Liver (tissue), 3 donors: ENCODE data around the gene CFAP99.

Experiments used
- EGR1 ChIP-seq, 2 donors: IDR thresholded peaks; 2 replicates each; pipeline ENCODE4 v1.6.1; 2016 to 2018; ENCODE audit warnings: antibody characterized with exemption in 2 of 2, low read depth in 2 of 2
- TAF1 ChIP-seq: conservative IDR thresholded peaks from 2 replicates; pipeline ENCODE4 v1.6.1; 2016; ENCODE audit warnings: antibody characterized with exemption, mild to moderate bottlenecking
- TF ChIP-seq, protein P1 (sequence below): fragments of 150-350 bp; IDR thresholded peaks from 2 replicates; pipeline ENCODE4 v1.5.1; 2017; ENCODE audit warnings: improper control_type of control experiment, low read depth, low read length; ENCODE audit not compliant: missing input control
- donor health status: healthy.
- donor health status: healthy.

DNA sequence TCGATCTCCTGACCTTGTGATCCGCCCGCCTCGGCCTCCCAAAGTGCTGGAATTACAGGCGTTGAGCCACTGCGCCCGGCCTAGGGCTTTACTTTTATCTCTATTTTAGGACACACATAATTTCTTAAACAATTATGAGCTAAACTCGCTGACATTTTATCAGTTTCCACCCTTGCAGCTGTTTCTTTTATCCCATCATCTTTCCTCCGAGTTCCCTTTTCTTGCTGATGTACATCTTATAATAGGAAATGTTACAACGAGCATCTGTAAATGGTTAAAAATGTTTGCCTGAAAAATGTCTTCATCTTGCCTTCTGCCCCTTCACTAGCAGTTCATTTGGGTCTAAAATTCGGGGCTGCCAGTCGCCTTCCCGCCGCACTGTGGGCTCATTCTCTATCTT lies 41.5 kb upstream of the CFAP99 start:
- TF ChIP-seq, protein P1, sequence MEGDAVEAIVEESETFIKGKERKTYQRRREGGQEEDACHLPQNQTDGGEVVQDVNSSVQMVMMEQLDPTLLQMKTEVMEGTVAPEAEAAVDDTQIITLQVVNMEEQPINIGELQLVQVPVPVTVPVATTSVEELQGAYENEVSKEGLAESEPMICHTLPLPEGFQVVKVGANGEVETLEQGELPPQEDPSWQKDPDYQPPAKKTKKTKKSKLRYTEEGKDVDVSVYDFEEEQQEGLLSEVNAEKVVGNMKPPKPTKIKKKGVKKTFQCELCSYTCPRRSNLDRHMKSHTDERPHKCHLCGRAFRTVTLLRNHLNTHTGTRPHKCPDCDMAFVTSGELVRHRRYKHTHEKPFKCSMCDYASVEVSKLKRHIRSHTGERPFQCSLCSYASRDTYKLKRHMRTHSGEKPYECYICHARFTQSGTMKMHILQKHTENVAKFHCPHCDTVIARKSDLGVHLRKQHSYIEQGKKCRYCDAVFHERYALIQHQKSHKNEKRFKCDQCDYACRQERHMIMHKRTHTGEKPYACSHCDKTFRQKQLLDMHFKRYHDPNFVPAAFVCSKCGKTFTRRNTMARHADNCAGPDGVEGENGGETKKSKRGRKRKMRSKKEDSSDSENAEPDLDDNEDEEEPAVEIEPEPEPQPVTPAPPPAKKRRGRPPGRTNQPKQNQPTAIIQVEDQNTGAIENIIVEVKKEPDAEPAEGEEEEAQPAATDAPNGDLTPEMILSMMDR, result no peak
- no peak for TF ChIP-seq TAF1
- no peak for TF ChIP-seq EGR1 (IDR thresholded peaks at IDR 0.05; ENCODE audit: low read depth in 2 of 2)
